ENCODE results near the gene MIGA2. TPM values are rescaled to one million over a fixed set of nuclear protein-coding genes. Genes with fewer than 3 reads are reported as not detected.

The MIGA2 gene
- total and polyA plus RNA-seq, 4 donors, result 8.0 to 42.6 (median 16.9) TPM

DNA sequence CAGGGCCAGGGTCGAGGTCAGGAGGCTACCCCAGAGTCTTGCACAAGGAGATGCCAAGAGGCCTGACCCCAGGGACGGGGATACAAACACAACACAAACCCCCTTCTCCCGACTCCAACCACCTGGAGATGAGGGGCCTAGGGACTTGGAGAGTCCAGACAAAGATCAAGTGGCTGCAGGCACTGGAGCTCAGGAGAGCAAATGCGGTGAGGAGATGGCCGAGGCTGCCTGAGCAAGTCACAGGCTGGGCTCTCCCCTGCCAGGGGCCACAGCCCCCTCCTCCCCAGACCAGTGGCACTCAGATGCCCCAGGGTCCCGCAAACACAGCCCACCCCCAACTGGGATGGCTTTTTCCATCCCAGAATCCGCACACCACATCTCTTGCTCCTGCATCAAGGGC is 24.1 kb upstream of the MIGA2 start (continued):
- no peak for TF ChIP-seq CTCF (IDR thresholded peaks at IDR 0.05; ENCODE audit: low read depth, low read length, missing input control)

- Histone ChIP-seq H3K4me1 (ENCODE audit: control insufficient read depth in 4 of 4, insufficient read depth in 4 of 4, low read length in 3 of 4) (peaks cover 0 to 8% (median 3%) of the 10 kb centered on the region in 4 donors), H3K9ac (ENCODE audit: low read depth in 1 of 2, low read length in 2 of 2) (no peak overlapping the region), H3K9me3 (ENCODE audit: control insufficient read depth in 4 of 4, low read length in 3 of 4) (no peaks in the 10 kb centered on the region), H3K27ac (ENCODE audit: low read depth in 1 of 2, low read length in 2 of 2) (no peak overlapping the region), H3K4me3 (ENCODE audit: low read depth in 1 of 3, low read length in 3 of 3) (no peak overlapping the region), H3K27me3 (ENCODE audit: control insufficient read depth in 4 of 4, insufficient read depth in 4 of 4, low read length in 3 of 4) (no peaks in the 10 kb centered on the region), H3K36me3 (ENCODE audit: control insufficient read depth in 4 of 4, insufficient read depth in 3 of 4, low read depth in 1 of 4, low read length in 3 of 4) (peaks cover 0 to 19% (median 3%) of the 10 kb centered on the region in 4 donors)
- no peak for TF ChIP-seq NR2F2 (IDR thresholded peaks at IDR 0.05)
- WGBS, result 97% methylated on average over 16 of the region's 16 CpGs
- DNase-seq (ENCODE audit: low spot score), result no peak
These were observed 23.5 kb upstream of the MIGA2 start for GRCh38 chr9:129012893-129013448.

- DNase-seq (ENCODE audit: low spot score), result no peak
- TF ChIP-seq GABPA (IDR thresholded peaks at IDR 0.05 in 1 of 2, conservative IDR thresholded peaks at IDR 0.05 in 1 of 2), result no peak
- no peak for TF ChIP-seq CTCF (IDR thresholded peaks at IDR 0.05; ENCODE audit: low read depth, low read length, missing input control)
- TF ChIP-seq MAX (IDR thresholded peaks at IDR 0.05), result no peak
- no peak for TF ChIP-seq SP1 (IDR thresholded peaks at IDR 0.05)
- TF ChIP-seq FOXA1 (IDR thresholded peaks at IDR 0.05), result no peak
- TF ChIP-seq JUND (IDR thresholded peaks at IDR 0.05), result no peak
- no peak for TF ChIP-seq RAD21 (IDR thresholded peaks at IDR 0.05)
- TF ChIP-seq TAF1 (conservative IDR thresholded peaks at IDR 0.05), result no peak
- no peak for TF ChIP-seq YY1 (IDR thresholded peaks at IDR 0.05)
- no peak for TF ChIP-seq ZBTB33 (IDR thresholded peaks at IDR 0.05)
- TF ChIP-seq HNF4G (IDR thresholded peaks at IDR 0.05), result no peak
- TF ChIP-seq ATF3 (IDR thresholded peaks at IDR 0.05), result no peak
- TF ChIP-seq NR2F2 (IDR thresholded peaks at IDR 0.05), result no peak
- TF ChIP-seq FOXA2 (IDR thresholded peaks at IDR 0.05), result no peak
- TF ChIP-seq HNF4A (conservative IDR thresholded peaks at IDR 0.05), result no peak
- H3K27me3 ChIP-seq (ENCODE audit: control insufficient read depth in 4 of 4, insufficient read depth in 4 of 4, low read length in 3 of 4), result no peaks in the 10 kb centered on the region
These were observed 22.8 kb upstream of the MIGA2 start for GRCh38 chr9:129013674-129014073.

More at GRCh38 chr9:129013674-129014073, 22.8 kb upstream of the MIGA2 start:
- H3K4me1 ChIP-seq (ENCODE audit: control insufficient read depth in 4 of 4, insufficient read depth in 4 of 4, low read length in 3 of 4), result peaks cover 0 to 2% (median under 1%) of the 10 kb centered on the region in 4 donors
- H3K4me3 ChIP-seq (ENCODE audit: low read depth in 1 of 3, low read length in 3 of 3), result no peak overlapping the region
- H3K36me3 ChIP-seq (ENCODE audit: control insufficient read depth in 4 of 4, insufficient read depth in 3 of 4, low read depth in 1 of 4, low read length in 3 of 4), result peaks cover 0 to 17% (median 3%) of the 10 kb centered on the region in 4 donors
- WGBS, result 95% methylated on average over 11 of the region's 11 CpGs
- H3K9ac ChIP-seq (ENCODE audit: low read depth in 1 of 2, low read length in 2 of 2), result no peak overlapping the region
- H3K9me3 ChIP-seq (ENCODE audit: control insufficient read depth in 4 of 4, low read length in 3 of 4), result no peaks in the 10 kb centered on the region
- H3K27ac ChIP-seq (ENCODE audit: low read depth in 1 of 2, low read length in 2 of 2), result no peak overlapping the region
